VCaP (cell line): ENCODE results near the gene TBX18.

Source experiments
- H3K27ac ChIP-seq: fragments of 450-650 bp; 2 replicates; pipeline ENCODE4 v1.5.1; 2017
- TF ChIP-seq, protein P1 (sequence below): fragments of 450-650 bp; conservative IDR thresholded peaks from 2 replicates; pipeline ENCODE4 v1.5.1; 2017; ENCODE audit warnings: mild to moderate bottlenecking, moderate library complexity

The TBX18 gene

DNA sequence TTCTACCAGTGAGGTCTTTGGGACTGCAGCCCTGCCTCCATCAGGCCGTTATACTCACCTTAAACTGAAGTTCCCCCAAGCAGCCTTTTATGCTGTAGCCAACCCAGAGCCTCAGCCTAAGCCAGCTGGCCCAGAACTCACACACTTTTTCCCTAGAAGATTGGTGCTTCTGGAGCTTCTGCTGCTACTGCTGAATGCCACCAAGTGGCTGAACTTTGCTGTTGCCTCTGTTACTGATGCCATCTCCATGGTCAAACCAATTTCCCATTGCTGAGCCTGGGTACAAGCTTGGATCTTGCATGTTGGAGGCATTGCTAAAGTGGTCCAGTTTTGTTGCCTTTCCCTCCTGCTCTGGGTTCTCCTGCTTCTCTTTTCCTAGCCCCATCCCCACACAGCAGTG is 15.0 kb upstream of the TBX18 start:
- TF ChIP-seq, protein P1, sequence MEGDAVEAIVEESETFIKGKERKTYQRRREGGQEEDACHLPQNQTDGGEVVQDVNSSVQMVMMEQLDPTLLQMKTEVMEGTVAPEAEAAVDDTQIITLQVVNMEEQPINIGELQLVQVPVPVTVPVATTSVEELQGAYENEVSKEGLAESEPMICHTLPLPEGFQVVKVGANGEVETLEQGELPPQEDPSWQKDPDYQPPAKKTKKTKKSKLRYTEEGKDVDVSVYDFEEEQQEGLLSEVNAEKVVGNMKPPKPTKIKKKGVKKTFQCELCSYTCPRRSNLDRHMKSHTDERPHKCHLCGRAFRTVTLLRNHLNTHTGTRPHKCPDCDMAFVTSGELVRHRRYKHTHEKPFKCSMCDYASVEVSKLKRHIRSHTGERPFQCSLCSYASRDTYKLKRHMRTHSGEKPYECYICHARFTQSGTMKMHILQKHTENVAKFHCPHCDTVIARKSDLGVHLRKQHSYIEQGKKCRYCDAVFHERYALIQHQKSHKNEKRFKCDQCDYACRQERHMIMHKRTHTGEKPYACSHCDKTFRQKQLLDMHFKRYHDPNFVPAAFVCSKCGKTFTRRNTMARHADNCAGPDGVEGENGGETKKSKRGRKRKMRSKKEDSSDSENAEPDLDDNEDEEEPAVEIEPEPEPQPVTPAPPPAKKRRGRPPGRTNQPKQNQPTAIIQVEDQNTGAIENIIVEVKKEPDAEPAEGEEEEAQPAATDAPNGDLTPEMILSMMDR = no peak
- no peak overlapping the region for H3K27ac ChIP-seq

DNA sequence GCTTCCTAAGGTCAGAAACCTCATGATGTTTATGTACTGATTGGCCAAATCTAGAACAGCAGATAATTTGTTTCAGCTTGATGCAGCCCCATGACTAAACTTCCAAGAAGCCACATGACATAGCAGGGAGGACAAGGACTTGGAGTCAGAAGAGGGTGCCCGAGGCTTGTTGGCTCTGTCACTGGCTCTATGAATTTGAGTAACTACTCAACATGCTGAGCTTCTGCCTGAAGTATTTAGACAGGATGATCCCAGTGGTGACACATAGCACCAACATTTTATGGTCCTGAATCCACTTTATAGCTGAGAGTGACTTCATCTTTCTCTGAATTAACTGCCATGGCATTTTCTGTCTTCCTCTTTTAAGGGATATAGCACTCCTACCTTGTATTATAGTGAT is 13.5 kb upstream of the TBX18 start:
- H3K27ac ChIP-seq = no peak overlapping the region
- TF ChIP-seq, protein P1 = no peak

DNA sequence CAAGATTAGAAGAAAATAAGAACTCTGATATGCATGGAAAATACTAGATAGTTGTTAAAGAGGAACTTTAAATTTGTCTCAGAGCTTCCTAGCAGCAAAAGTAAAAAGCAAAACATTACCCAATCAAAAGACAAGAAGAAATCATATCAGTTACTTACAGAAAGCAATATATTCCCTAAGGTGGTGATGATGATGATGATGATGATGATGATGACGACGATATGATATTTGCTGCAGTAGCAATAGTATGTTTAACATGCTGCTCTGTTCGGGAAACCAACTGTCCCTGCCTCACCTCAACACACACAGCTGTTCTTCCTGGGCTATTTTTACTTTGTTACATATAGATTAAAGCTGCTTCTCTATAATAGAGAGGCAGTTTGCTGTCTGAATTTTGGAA is 12.0 kb upstream of the TBX18 start:
- no peak overlapping the region for H3K27ac ChIP-seq

DNA sequence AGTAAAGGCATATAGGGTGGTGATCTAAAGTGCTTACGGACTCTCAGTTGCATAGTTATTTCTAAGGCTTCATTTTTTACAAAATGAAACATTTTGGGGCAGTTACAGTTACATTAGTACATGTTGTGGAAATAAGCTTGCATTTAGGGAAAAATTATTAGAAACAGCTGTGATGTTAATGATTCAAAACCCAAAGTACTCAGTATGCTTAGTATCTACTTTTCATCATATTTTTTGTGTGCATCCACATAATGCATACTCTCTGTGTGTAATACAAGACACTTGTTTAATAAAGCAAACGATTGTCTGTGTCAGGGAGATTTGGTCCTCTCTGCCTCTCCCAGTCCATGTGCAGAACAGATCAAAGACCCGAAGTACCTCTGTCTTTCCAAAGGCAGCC is 11.4 kb upstream of the TBX18 start:
- H3K27ac ChIP-seq = no peak overlapping the region
- TF ChIP-seq, protein P1 = no peak

More for the DNA sequence above, 12.0 kb upstream of the TBX18 start:
- TF ChIP-seq, protein P1 = no peak

DNA sequence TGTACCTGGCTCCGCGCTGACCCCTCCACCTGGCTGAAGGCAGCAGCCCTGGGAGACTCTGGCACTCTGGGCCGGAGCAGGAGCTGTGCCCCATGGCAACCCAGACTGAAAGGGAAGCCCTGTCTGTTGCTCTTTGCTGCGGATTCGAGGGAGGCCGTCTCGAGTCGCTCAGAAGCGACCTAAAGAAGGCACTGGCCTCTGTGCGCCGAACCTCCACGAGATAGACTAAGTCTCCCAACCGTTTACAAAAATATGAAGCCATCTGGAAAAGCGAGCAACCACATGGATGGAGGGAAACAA is 10.5 kb upstream of the TBX18 start:
- no peak overlapping the region for H3K27ac ChIP-seq
- TF ChIP-seq, protein P1 = no peak

DNA sequence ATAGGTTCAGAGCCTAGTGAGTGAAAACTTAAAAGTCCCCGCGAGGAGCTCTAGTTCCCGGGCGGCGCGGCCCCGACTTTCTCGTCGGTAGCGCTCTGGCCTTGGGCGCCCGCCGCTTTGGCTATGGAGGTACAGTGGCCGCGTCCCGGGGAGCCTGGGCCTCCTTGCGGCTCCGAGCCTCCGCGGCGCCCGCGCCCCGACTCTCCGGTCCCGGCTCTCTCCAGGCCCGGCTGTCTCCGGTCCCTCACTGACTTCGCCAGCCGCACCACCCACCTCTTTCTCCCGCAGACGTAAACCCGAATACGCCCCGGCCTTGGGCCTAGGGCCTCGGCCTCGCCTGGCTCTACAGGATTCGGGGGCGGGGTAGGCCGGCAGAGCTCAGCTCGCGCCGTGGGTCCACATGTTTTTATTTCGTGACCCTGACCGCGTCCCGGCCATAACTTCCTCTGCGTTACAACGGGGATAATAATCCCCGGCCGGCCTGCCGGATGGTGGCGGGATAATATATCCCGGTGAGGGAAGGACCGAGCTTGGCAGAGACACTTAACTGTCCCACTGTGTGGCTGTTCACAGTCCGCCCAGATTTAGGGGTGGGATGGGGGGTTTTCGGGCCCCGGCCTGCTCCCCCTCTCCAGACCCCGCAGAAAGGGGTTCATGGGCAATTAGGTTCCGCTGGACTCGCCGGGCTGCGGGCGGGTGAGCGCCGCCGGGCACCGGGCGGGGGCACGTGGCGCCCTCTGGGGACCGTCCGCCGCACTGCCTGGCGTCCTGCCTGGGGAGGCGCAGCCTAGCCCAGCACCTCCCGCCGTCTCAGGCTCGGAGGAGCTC is 10.0 kb upstream of the TBX18 start:
- no peak overlapping the region for H3K27ac ChIP-seq

DNA sequence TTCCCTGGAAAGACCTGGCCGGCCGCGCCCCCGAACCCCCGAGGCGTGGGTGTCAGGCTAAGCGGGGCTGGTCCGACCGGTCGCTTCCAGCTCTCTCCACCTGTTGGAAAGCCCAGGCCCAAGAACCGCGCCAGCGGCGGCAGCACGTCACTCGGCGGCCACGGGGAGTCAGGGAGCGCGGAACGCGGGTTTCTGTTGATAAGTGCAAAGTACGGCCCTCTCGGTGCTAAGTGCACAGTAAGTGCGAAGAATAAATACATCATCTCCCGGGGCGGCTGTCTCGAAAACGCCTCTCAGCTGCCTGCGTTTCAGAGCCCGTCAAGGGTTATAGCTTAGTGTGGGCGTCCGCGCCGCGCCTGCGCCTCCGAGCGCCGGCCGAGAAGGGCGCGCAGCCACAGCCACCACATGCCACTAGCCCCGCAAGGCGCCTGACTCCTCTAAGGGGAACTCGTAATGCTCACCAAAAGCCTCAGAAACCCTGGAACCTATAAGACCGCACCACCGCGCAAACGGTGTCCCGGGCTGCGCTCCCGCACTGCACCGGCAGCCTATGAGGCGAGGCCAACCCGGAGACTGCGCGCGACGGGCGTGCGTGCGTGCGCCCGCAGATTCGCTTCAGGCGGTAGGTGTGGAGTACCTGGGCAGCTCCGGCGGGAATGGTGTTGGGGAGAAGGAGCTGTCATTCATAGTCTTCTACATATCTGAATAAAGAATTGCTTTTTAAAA is 9.2 kb upstream of the TBX18 start:
- H3K27ac ChIP-seq = no peak overlapping the region

More for the DNA sequence above, 10.0 kb upstream of the TBX18 start:
- TF ChIP-seq, protein P1 = no peak

More for the DNA sequence above, 9.2 kb upstream of the TBX18 start:
- TF ChIP-seq, protein P1 = no peak
